Measurements from ENCODE around the gene NKAIN2.

The NKAIN2 gene

DNA sequence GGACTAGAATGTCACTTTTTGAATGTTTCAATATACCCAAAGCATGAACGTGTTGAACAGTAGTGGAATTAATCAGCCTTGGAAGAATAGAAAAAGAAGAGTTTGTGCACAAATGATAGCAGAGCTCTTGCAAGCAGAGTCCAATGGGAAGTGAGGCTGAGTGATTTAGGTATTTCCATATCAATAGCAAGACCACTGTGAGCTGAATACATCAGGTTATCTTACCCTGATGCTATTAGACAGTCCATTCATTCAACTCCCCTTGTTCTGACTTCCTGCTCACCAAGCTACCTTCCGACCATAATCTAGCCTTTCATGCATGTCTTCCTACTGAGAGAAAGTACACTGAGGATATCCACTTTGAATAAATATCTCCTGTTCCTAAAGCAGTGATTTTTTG is 809.4 kb downstream of the NKAIN2 start (continued):
- no peak for TF ChIP-seq ZC3H10 (CRISPR knock-in tag; IDR thresholded peaks at IDR 0.05)
- no peak for TF ChIP-seq POU6F1 (CRISPR knock-in tag; IDR thresholded peaks at IDR 0.05; ENCODE audit: borderline replicate concordance, low read depth)
- TF ChIP-seq ISL1 (CRISPR knock-in tag; IDR thresholded peaks at IDR 0.05) = no peak
- TF ChIP-seq BACH2 (CRISPR knock-in tag; IDR thresholded peaks at IDR 0.05; ENCODE audit: borderline replicate concordance) = no peak
- TF ChIP-seq GLIS3 (CRISPR knock-in tag; IDR thresholded peaks at IDR 0.05) = no peak
- TF ChIP-seq RARB (CRISPR knock-in tag; IDR thresholded peaks at IDR 0.05) = no peak
- TF ChIP-seq CSDC2 (CRISPR knock-in tag; IDR thresholded peaks at IDR 0.05) = no peak

GRCh38 chr6:124622351-124622750 is 818.7 kb downstream of the NKAIN2 start:
- TF ChIP-seq ZNF565 (CRISPR knock-in tag; conservative IDR thresholded peaks at IDR 0.05; ENCODE audit: low read depth) = no peak
- TF ChIP-seq ESRRG (CRISPR knock-in tag; IDR thresholded peaks at IDR 0.05) = no peak
- TF ChIP-seq ISL1 (CRISPR knock-in tag; IDR thresholded peaks at IDR 0.05) = no peak
- TF ChIP-seq OSR1 (CRISPR knock-in tag; IDR thresholded peaks at IDR 0.05) = no peak
- TF ChIP-seq, protein P1, sequence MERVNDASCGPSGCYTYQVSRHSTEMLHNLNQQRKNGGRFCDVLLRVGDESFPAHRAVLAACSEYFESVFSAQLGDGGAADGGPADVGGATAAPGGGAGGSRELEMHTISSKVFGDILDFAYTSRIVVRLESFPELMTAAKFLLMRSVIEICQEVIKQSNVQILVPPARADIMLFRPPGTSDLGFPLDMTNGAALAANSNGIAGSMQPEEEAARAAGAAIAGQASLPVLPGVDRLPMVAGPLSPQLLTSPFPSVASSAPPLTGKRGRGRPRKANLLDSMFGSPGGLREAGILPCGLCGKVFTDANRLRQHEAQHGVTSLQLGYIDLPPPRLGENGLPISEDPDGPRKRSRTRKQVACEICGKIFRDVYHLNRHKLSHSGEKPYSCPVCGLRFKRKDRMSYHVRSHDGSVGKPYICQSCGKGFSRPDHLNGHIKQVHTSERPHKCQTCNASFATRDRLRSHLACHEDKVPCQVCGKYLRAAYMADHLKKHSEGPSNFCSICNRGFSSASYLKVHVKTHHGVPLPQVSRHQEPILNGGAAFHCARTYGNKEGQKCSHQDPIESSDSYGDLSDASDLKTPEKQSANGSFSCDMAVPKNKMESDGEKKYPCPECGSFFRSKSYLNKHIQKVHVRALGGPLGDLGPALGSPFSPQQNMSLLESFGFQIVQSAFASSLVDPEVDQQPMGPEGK (CRISPR knock-in tag; IDR thresholded peaks at IDR 0.05; ENCODE audit: borderline replicate concordance) = no peak
- TF ChIP-seq TOX (CRISPR knock-in tag; IDR thresholded peaks at IDR 0.05; ENCODE audit: borderline replicate concordance) = no peak
- no peak for TF ChIP-seq ARNTL (CRISPR knock-in tag; IDR thresholded peaks at IDR 0.05; ENCODE audit: borderline replicate concordance, low read depth)
- no peak for ATAC-seq

GRCh38 chr6:124633655-124634054 is 830.0 kb downstream of the NKAIN2 start:
- TF ChIP-seq, protein P2, sequence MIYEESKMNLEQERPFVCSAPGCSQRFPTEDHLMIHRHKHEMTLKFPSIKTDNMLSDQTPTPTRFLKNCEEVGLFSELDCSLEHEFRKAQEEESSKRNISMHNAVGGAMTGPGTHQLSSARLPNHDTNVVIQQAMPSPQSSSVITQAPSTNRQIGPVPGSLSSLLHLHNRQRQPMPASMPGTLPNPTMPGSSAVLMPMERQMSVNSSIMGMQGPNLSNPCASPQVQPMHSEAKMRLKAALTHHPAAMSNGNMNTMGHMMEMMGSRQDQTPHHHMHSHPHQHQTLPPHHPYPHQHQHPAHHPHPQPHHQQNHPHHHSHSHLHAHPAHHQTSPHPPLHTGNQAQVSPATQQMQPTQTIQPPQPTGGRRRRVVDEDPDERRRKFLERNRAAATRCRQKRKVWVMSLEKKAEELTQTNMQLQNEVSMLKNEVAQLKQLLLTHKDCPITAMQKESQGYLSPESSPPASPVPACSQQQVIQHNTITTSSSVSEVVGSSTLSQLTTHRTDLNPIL (CRISPR knock-in tag; IDR thresholded peaks at IDR 0.05; ENCODE audit: low read depth) = no peak
- TF ChIP-seq, protein P1 (CRISPR knock-in tag; IDR thresholded peaks at IDR 0.05; ENCODE audit: borderline replicate concordance) = no peak
- TF ChIP-seq ISL1 (CRISPR knock-in tag; IDR thresholded peaks at IDR 0.05) (no peak), ARNTL (CRISPR knock-in tag; IDR thresholded peaks at IDR 0.05; ENCODE audit: borderline replicate concordance, low read depth) (no peak), CSDC2 (CRISPR knock-in tag; IDR thresholded peaks at IDR 0.05) (no peak), ZFP3 (CRISPR knock-in tag; IDR thresholded peaks at IDR 0.05) (no peak), BACH2 (CRISPR knock-in tag; IDR thresholded peaks at IDR 0.05; ENCODE audit: borderline replicate concordance) (no peak), ZNF8 (CRISPR knock-in tag; IDR thresholded peaks at IDR 0.05) (no peak), TOX (CRISPR knock-in tag; IDR thresholded peaks at IDR 0.05; ENCODE audit: borderline replicate concordance) (no peak), ESRRG (CRISPR knock-in tag; IDR thresholded peaks at IDR 0.05) (no peak), GLIS3 (CRISPR knock-in tag; IDR thresholded peaks at IDR 0.05) (no peak), TSHZ2 (CRISPR knock-in tag; IDR thresholded peaks at IDR 0.05) (no peak), RARB (CRISPR knock-in tag; IDR thresholded peaks at IDR 0.05) (no peak), SNAI2 (CRISPR knock-in tag; IDR thresholded peaks at IDR 0.05) (no peak), ZNF70 (CRISPR knock-in tag; IDR thresholded peaks at IDR 0.05) (no peak), TCF4 (CRISPR knock-in tag; IDR thresholded peaks at IDR 0.05; ENCODE audit: borderline replicate concordance) (no peak), OSR1 (CRISPR knock-in tag; IDR thresholded peaks at IDR 0.05) (no peak), POU6F1 (CRISPR knock-in tag; IDR thresholded peaks at IDR 0.05; ENCODE audit: borderline replicate concordance, low read depth) (no peak), ZNF565 (CRISPR knock-in tag; conservative IDR thresholded peaks at IDR 0.05; ENCODE audit: low read depth) (no peak)
- TF ChIP-seq, protein P3, sequence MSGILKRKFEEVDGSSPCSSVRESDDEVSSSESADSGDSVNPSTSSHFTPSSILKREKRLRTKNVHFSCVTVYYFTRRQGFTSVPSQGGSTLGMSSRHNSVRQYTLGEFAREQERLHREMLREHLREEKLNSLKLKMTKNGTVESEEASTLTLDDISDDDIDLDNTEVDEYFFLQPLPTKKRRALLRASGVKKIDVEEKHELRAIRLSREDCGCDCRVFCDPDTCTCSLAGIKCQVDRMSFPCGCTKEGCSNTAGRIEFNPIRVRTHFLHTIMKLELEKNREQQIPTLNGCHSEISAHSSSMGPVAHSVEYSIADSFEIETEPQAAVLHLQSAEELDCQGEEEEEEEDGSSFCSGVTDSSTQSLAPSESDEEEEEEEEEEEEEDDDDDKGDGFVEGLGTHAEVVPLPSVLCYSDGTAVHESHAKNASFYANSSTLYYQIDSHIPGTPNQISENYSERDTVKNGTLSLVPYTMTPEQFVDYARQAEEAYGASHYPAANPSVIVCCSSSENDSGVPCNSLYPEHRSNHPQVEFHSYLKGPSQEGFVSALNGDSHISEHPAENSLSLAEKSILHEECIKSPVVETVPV (CRISPR knock-in tag; IDR thresholded peaks at IDR 0.05) = no peak
- no peak for ATAC-seq
